OCI-LY1 (cell line): ENCODE measurements around the gene ARMH4.

ENCODE experiments used
- EZH2 ChIP-seq: fragments of 200-600 bp; sonication (generic), shearing (Covaris generic); IDR thresholded peaks from 2 replicates; pipeline ENCODE4 v1.8.0; 2017; ENCODE audit warnings: borderline replicate concordance, mixed run types, mild to moderate bottlenecking, antibody characterized with exemption, low read length, moderate library complexity, mixed read lengths
- TF ChIP-seq, protein P1 (sequence below): fragments of 200-600 bp; sonication (generic), shearing (Covaris generic); IDR thresholded peaks from 2 replicates; pipeline ENCODE4 v1.5.1; 2017; ENCODE audit warnings: mild to moderate bottlenecking, antibody characterized with exemption, low read length, moderate library complexity, mixed read lengths

- TF ChIP-seq, protein P1, sequence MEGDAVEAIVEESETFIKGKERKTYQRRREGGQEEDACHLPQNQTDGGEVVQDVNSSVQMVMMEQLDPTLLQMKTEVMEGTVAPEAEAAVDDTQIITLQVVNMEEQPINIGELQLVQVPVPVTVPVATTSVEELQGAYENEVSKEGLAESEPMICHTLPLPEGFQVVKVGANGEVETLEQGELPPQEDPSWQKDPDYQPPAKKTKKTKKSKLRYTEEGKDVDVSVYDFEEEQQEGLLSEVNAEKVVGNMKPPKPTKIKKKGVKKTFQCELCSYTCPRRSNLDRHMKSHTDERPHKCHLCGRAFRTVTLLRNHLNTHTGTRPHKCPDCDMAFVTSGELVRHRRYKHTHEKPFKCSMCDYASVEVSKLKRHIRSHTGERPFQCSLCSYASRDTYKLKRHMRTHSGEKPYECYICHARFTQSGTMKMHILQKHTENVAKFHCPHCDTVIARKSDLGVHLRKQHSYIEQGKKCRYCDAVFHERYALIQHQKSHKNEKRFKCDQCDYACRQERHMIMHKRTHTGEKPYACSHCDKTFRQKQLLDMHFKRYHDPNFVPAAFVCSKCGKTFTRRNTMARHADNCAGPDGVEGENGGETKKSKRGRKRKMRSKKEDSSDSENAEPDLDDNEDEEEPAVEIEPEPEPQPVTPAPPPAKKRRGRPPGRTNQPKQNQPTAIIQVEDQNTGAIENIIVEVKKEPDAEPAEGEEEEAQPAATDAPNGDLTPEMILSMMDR = no peak
- TF ChIP-seq EZH2 = no peak
Measured at GRCh38 chr14:57960946-57961785, 190.8 kb downstream of the ARMH4 start.
